HL-60 (cell line): ENCODE data around the gene SVEP1.
A peak's percentile ranks its signal among the peaks of the same experiment; 100 is the strongest.

Source experiments
- DNase-seq, 2 experiments: peaks; one replicate each; pipeline ENCODE4 v3.0.0-alpha.2; 2010 to 2020; ENCODE audit warnings: low read depth in 1 of 2, low spot score in 1 of 2
- H3K27ac ChIP-seq: fragments of 250-450 bp; sonication (Bioruptor Pico); replicated peaks from 2 replicates; pipeline ENCODE4 v1.5.1; 2020; ENCODE audit warnings: mild to moderate bottlenecking, moderate library complexity
- H3K27me3 ChIP-seq: fragments of 250-450 bp; sonication (Bioruptor Pico); 2 replicates; pipeline ENCODE4 v1.5.1; 2021; ENCODE audit warnings: mild to moderate bottlenecking, moderate library complexity; ENCODE audit not compliant: insufficient read depth, poor library complexity, severe bottlenecking
- H3K4me3 ChIP-seq: replicated peaks from 2 replicates; pipeline ENCODE4 v1.5.1; 2011; ENCODE audit warnings: mild to moderate bottlenecking, control low read depth, low read length; ENCODE audit not compliant: insufficient read depth
- GABPA ChIP-seq: IDR thresholded peaks from 2 replicates; pipeline ENCODE4 v1.6.1; 2012; ENCODE audit warnings: low read depth
- POLR2AphosphoS5 ChIP-seq: IDR thresholded peaks from 2 replicates; pipeline ENCODE4 v1.6.1; 2012; ENCODE audit warnings: low read depth
- REST ChIP-seq: IDR thresholded peaks from 2 replicates; pipeline ENCODE4 v1.6.1; 2012; ENCODE audit warnings: low read depth; ENCODE audit not compliant: insufficient replicate concordance
- SPI1 ChIP-seq: IDR thresholded peaks from 2 replicates; pipeline ENCODE4 v1.6.1; 2012; ENCODE audit warnings: low read depth, mild to moderate bottlenecking, borderline replicate concordance
- TF ChIP-seq, protein P1 (sequence below): IDR thresholded peaks from one replicate; pipeline ENCODE4 v1.5.1; 2011; ENCODE audit warnings: low read length, control low read depth, inconsistent platforms; ENCODE audit not compliant: insufficient read depth

The SVEP1 gene

DNA sequence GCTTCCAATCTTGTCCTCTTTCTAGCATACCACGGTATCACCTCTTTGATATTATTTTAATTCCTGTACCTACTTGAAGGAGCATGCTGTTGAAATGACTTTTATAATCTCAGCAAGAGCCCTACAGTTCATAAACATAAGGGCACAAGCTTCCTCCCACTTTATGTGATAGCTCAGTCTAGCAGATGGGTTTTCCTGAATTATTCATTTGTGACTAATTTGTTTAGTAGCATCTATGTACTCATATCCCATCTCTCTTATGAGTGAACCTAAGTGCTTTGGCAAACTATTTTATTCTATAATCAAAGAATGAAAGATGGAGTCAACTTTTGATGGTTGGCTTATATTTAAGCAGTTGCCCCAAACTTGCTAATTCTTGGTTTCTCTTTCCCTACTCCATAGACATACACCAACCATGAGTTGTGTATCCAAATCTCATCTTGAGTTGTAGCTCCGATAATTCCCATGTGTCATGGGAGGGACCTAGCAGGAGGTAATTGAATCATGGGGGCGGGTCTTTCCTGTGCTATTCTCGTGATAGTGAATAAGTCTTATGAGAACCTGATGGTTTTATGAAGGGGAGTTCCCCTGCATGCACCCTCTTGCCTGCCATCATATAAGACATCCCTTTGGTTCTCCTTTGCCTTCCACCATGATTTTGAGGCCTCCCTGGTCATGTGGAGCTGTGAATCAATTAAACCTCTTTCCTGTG lies 259.6 kb downstream of the SVEP1 start:
- no peaks in the 10 kb centered on the region for H3K27me3 ChIP-seq
- TF ChIP-seq POLR2AphosphoS5, result no peak
- no peak overlapping the region for H3K27ac ChIP-seq
- DNase-seq, result no peak
- H3K4me3 ChIP-seq, result no peak overlapping the region

GRCh38 chr9:110317911-110318310 lies 261.6 kb downstream of the SVEP1 start:
- Histone ChIP-seq H3K27ac (peak overlapping the region; percentile 81), H3K27me3 (no peaks in the 10 kb centered on the region), H3K4me3 (no peak overlapping the region)
- TF ChIP-seq REST (no peak), POLR2AphosphoS5 (peak; percentile 24; the same call in 1 of the 2 replicates)
- DNase-seq, result peak; percentile 87 to 88

- Histone ChIP-seq H3K27me3 (no peaks in the 10 kb centered on the region), H3K4me3 (no peak overlapping the region), H3K27ac (peak overlapping the region; percentile 81)
- DNase-seq, result peak; percentile 82
- no peak for TF ChIP-seq REST
- peak; percentile 90 for TF ChIP-seq SPI1
- TF ChIP-seq, protein P1, sequence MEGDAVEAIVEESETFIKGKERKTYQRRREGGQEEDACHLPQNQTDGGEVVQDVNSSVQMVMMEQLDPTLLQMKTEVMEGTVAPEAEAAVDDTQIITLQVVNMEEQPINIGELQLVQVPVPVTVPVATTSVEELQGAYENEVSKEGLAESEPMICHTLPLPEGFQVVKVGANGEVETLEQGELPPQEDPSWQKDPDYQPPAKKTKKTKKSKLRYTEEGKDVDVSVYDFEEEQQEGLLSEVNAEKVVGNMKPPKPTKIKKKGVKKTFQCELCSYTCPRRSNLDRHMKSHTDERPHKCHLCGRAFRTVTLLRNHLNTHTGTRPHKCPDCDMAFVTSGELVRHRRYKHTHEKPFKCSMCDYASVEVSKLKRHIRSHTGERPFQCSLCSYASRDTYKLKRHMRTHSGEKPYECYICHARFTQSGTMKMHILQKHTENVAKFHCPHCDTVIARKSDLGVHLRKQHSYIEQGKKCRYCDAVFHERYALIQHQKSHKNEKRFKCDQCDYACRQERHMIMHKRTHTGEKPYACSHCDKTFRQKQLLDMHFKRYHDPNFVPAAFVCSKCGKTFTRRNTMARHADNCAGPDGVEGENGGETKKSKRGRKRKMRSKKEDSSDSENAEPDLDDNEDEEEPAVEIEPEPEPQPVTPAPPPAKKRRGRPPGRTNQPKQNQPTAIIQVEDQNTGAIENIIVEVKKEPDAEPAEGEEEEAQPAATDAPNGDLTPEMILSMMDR, result no peak
- no peak for TF ChIP-seq GABPA
- TF ChIP-seq POLR2AphosphoS5, result no peak
Measured at GRCh38 chr9:110316261-110317075, 263.1 kb downstream of the SVEP1 start.
